NCI-H446 treated with DMSO at 0.1 percent for 48 hours (cell line): ENCODE measurements around the gene PIPOX.

Experiments
- DNase-seq: peaks from one replicate; lab custom pipeline; 2025; lab: John Stamatoyannopoulos, UW

The PIPOX gene

DNA sequence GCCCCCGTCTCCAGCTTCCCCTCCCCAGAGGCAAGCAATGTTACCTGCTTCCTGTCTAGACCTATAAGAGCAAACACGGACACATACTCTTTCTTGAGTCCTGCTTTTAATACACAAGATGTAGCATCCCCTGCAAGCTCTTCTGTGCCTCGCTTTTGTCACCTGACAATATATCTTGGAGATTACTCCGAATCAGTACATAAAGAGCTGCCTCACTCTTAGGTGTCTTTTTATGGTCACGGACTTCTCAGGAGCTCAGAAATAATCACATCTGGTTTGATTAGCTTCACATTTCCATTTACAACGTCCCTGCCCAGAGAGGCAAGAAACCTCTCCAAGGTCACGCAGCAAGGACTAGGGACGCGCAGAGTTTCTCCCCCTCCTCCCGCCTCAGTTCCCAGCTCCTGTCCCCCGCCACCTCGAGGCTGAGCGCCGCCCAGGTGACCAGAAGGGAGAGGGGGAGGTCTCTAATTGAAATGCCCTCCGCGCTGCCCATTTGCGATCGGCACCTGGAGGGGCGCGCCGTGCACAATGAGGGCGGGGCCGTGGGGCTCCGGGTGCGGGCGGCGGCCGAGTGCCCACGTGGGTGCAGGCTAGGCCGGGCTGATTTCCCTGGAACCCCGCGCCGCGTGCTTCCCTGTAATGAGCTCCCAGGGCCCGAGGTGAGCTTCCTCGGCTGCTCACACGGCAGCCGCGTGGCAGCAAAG is 23.3 kb upstream of the PIPOX start:
- DNase-seq: no peak

DNA sequence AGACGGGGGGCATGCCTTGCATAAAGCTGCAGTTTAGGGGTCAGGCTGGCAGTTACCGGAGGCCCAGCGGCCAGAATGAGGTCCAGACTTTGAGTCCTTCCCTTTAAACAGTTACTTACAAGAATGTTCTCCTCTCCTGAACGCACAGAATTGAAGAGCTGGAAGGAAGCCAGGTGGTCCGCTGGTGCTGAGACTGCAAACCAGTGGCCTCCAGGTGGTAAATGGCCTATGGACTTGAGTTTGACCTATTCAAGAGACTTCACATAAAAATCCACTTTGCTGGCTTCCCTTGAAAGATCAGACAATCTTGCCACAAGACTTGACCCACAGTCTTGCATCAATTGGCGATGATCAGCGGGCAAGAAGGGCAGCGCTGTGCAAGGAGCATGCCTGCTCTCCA is 22.4 kb upstream of the PIPOX start:
- no peak for DNase-seq

DNA sequence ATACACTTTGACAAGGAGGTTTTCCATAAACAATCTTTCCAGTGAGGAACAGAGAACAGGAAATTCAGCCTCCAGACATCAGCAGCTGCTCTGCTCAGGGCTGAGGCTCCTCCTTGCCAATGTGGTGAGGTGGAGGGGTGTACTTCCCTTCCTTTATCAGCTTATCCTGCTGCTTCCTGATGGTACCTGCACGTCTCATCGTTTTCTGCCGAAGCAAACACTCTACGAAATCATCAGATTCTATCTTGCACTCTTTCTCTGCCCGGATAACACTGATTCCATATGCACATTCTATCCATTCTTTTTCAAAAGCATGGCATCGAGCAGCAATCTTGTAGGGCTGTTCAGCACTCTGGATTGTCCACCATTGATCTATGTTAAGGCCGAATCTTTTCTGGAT is 21.7 kb upstream of the PIPOX start:
- DNase-seq: no peak

DNA sequence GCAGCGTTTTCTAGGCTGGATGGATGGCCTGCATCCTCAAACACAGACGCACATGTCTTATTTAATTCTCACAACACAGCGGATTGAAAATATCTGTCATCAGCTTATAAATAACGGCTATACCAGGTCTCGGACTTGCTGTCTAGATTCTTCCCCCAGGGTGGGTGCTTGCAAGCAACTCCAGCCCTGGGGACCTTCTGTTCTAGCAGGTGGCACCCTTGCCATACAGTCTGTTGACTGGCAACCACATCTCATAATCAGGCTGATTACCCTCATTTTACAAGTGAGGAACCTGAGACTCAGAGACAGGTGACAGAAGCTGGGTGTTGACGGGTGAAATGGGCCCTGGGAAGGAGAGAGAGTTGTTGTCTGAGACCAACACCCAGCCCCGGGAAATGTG is 20.9 kb upstream of the PIPOX start:
- no peak for DNase-seq

DNA sequence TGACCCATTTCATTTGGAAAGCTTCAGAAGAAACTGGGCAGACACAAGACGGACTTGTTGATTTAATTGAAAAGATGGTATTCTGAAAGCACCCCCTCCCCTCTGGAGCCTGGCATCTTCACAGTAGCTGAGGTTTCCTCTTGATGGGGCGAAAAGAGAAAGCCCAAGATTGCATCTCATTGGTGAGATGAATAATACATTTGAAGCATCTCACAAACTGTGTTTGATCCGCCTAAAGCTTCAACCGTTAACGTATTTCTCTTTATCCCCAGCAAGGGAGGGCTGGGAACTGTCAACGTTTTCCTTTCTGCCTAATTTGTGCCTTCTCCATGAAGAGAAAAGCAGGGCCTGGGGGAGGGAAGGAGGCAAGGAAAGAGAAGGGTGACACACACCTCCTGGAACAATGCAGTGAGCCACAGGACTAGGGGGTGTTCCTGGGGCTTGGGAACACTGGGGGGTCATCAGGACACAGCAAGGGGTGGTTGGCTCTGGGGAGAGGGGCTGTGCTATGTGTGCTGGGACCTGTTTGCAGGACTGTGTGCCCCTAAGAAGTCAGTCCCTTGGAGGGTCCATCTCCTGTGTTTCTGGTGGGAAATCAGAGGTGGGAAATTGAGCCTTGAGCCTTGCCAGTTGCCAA is 18.5 kb upstream of the PIPOX start:
- DNase-seq: no peak

DNA sequence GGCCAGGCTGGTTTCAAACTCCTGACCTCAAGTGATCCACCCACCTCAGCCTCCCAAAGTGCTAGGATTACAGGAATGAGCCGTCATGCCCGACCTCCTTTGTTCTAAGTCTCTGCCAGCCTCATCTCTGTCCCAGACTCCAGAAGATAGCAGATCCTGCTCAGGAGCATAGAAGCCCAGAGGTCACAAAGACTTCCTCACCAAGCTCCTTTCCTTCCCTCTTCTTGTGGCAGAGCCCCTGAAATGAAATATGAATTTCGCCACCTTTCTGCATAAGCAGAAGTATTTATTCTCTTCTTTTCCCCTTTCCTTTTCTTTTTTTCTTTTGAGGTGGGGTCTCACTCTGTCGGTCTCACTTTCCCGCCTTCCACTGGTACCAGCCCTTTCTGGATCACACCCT is 11.5 kb upstream of the PIPOX start:
- no peak for DNase-seq

DNA sequence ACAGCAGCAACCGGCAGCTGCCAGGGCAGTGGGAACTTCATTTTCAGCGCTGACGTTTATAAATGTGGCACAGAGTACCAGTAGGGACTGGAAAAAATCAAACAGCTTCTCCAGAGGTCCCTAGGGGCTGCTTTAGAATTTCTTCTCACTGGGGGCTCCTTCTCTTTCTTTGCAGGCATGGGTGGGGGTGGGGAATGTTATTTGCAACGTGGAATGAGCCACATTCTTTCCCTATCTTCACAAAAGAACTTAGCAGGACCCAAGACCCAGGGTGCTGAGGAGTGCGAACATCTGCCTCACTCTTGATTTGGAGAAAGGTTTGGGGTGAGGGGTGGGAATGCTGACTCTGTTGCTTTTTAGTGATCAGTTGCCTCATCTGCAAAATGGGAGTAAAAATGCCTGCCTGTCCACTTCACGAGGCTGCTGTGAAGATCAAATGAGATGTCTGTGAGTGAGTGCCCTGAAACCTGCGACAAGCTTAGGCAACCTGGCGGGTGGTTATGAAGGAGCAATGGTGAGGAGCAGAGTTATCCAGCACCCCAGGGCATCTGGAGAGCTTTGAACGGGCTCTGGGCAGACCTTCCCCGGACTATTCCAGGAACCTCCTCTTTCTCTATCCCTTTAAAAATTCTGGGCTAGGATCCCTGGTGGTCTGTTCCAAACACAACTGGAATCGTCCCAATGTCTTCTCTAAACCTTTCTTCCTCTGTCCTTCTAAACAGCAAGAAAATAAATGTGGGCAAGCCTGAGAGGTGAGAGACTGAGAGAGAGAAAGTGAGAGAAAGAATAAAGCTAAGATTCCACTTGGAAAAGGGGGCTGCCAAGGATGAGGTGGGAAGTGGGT is 10.7 kb upstream of the PIPOX start:
- DNase-seq: no peak

DNA sequence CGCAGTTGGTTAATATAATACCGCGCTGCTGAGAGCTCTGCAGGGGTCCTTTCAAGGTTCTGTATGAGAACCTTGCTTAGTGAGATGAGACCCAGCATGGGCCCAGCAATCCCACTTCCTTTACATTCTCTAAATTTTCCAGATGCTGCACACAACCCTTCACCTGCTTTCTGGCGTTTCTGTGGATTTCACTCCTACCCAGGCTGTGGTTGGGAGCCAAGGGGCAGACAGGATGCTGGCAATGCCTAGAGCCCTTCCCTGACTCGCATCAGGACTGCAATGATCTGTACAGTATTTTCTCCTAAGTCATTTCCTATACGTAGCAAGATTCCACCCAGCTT is 10.1 kb upstream of the PIPOX start:
- no peak for DNase-seq

DNA sequence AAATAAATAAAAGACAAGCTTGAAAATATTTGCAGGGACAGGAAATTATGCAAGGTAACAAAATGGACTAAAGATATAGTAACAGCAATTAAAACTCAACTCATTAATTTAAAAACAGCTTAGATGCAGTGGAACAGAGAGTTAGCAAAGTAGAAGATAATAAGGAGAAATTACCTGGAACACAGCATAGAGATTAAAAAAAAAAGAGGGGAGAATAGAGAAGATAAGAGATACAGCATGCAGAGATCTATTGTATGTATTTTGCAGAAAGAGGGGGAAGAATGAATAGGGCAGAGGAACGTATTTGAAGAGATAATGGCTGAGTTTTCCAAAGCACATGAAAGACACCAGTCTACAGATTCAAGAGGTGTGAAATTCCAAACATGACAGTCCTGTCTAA is 8.4 kb upstream of the PIPOX start:
- no peak for DNase-seq

DNA sequence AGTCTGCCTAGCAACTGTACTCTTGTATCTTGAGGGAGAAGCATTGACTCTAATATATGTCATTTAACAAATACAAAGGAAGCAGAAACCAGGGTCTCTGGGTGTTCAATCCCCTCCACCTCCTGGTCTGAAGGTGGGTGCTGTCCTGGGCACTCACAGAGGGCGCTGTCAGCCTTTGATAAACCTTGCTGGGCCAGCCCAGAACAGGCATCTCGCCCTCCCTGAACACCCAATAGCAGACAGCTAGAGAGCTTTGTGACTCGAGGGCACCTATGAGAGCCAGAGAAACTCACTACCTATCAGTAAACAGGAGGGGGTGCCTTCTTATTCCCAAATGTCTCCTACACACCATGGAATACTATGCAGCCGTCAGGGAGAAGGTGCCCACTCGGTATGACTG is 6.4 kb upstream of the PIPOX start:
- no peak for DNase-seq

DNA sequence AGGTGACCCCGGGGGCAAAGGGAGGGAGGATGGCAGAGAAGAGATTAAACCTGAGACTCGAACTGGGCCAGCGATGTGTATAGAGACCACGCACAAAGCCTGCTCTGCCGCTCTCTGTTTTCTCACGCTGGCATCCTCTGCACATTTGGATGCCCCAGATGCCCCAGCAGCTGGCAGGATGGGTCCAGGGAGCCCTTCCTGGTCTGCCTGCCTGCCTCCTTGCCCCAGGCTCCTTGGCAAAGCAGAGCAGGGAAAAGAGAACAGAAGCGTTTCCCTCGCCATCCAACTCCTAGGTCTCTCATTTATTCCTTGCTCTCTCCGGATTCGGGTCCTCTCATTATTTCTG is 5.2 kb upstream of the PIPOX start:
- no peak for DNase-seq

DNA sequence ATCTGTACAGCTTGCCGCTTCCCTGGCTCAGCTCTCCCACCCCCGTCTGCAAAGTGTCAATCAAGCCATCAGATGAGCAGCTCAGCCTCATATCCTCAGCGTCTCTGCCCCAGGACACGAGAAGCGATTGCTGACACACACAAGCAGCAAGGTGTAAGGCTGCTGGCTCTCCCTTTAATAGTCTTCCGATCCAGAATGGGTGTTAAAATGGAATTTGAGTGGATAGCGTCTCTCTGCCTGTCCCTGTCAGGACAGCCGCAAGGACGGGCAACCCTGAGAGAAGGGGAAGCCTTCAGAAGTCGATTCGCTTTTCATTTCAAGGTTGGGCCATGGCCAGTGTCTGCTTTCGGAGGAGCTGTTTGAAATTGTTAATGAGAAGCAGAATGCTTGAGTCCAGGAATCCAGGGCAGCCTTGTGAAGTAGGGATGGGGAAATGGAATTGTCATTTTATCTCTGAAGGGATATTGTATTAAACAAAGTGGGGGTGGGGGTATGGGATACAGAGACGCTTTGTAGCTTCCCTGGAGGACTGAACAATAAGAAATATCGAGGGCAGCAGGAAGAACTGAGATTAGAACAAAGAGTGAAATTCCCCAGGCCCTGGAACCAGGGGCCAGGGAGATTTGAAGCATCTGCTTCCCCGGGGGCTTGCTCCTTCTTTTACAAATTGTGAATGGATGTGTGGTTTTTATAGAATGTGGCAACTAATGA is 4.7 kb upstream of the PIPOX start:
- DNase-seq: no peak

DNA sequence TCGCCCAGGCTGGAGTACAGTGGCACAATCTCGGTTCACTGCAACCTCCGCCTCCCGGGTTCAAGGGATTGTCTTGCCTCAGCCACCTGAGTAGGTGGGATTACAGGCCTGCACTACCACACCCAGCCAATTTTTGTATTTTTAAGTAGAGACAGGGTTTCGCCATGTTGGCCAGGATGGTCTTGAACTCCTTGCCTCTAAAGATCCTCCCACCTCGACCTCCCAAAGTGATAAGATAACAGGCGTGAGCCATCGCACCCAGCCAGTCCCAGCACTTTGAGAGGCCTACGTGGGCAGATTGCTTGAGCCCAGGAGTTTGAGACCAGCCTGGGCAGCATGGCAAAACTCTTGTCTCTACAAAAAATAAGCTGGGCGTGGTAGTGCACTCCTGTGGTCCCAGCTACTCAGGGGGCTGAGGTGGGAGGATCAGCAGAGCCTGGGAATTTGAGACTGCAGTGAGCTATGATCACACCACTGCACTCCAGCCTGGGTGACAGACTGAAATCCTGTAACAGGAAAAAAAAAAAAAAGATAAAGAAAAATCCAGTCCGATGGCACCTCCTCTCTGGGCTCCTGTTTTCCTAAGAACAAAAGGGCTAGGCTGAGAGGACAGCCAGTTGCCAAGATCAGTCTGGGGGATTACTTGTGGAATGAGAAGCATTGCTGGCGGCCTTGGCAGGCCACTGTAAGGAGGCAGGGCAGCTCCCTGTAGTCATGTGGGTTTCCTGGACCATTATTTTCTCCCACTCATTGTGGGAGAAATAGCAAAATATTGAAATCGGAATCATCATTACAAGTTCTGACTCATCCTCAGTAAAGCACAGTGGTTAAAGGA is 3.0 kb upstream of the PIPOX start:
- DNase-seq: no peak

DNA sequence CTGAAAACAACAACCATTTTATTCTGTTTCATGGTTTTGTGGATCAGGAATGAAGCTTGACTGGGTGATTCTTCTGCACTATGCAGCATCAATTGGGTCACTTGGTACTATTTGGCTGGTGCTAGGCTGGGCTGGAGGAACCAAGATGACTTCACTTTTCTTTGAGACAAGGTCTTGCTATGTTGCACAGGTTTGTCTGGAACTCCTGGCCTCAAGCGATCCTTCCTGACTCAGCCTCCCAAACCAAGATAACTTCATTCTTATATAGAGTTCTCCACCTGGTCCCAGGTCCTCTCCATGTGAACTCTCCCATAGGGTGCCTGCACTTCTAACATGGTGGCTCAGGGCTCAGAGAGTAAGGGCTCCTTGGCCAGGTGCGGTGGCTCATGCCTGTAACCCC is 1.9 kb upstream of the PIPOX start:
- DNase-seq: no peak

DNA sequence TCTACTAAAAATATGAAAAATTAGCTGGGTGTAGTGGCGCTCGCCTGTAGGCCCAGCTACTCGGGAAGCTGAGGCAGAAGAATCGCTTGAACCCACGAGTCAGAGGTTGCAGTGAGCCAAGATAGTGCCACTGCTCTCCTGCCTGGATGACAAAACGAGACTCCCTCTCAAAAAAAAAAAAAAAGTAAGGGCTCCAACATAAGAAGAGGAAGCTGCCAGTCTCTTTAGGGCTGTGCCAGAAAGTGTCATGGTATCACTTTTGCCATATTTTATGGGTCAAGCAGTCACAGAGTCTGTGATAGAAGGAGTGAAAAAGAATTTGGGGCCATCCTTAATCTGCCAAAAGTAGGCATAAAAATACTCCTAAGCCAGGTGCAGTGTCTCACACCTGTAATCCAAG is 1.4 kb upstream of the PIPOX start:
- DNase-seq: no peak

DNA sequence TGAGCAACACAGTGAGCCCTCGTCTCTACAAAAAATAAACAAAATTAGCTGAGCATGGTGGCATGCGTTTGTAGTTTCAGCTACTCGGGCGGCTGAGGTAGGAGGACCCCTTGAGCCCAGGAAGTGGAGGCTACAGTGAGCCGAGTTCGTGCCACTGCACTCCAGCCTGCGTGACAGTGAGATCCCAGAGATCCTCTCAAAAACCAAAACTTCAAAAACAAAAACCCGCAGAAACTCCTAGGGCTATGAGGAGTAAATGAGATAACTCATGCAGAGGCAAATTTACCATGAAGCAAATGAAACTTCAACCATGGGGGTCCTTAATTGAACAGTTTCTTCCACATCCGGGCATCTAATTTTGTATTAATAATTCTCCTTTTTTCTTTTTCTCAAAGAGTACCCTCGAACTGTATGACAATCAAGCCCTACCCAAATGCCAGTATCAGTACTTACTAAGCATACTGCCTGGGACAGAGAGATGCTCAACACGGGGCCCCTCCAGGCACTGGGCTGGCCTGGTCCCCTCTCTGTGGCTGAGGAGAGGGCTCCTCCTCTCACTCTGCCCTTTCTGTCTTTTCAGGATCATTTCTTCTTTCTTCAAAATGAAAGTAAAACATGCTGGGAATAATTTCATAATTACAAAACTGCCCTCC is 789 bp upstream of the PIPOX start:
- DNase-seq: no peak

DNA sequence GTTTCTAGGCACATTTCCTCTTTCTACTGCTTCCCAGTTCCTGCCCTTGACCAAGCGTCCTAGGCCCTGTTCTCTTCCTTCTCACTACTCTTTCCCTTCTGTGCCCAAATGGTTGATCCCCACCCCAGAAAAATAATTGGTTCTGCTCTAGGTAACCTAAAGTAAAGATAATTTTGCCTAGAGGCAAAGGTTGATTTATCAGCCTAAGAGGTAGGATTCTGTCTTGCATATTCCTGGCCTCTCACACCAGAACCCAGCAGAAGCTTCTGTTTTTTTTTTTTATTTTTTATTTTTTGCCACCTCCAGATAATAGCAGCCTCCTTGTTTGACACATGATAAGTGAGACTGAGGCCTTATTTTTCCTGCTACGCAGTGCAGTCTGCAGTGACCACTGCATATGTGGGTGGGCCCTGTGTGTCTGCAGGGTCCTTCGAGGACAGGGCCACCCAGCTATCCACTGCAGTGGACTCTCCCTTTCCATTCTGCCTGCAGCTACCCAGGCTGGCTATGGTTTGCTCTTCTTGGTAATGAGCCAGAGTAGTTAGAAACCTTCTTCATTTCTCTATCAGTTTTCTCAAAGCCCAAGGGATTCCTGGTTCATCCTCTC is 701 bp downstream of the PIPOX start:
- DNase-seq: no peak

DNA sequence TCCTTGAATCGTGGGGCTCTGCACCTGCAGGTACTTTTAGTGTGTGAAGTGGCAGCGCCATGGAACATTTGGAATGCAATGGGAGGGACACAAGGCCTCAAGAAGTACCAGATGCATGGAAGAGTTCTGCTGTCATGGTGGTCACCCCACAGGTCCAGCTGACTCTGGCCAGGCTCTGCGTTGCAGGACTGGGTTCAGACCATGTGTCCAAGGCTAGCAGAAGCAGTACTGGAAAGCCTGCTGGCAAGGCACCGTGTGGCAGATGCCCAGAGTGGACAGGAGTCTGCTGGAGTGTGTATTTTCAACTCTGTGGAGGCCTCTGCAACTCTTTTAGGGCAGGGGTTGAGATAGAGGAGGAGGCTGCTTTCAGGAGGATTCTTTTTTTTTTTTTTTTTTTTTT is 2.1 kb downstream of the PIPOX start:
- no peak for DNase-seq

DNA sequence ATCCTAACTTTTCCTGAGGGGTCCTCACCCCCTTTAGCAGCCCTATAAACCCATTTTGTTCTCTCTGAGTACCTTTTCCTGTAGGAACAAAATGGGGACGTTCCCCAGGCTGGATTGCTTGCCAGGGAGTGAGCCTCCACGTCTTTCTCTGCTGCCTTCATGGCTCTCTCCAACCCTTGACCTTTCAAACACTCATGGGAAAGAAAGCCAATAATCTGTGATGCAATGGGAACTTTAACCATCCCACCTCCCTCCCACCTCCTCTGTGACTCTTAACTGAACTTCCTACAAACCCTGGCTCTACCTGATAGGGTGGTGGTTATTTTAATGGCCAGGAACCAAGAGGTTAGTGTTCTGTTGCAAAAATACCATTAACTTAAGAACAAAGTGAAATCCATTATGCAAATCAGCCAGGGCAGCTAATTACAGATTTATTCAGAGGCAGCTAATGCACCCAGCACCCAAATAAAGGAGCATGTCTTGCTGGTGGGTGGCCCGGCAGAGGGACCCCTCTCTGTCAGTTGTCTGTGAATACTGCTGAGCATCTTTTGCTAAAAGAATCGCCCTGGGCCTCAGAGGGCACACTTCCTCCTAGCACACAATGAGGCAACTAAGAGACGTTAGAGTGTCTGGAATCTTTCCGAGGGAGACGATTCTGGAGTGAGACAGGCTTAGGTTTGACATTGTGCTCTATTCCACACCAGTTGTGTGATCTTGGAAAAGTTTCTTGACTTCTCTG is 3.0 kb downstream of the PIPOX start:
- no peak for DNase-seq

DNA sequence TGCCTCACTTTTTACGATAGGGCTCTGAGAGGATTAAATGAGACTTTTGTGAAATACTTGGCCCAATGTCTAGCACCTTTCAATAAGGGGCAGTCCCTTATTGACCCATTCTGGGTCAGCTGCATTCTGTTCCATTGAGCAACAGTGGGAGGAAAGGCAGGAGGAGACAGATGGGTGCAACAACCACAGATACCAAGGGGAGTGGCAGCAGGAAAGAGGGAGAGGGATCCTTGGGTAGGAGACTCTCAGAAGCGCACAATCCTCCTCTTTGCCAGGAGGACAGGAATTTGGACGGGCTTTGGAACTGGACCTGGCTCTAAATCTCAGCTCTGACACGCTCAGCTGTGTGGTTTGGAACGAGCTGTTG is 3.5 kb downstream of the PIPOX start:
- no peak for DNase-seq
